Psoas muscle (tissue), 8 donors: Measurements from ENCODE around the gene NTRK3. TPM values are rescaled to one million over a fixed set of nuclear protein-coding genes. Genes with fewer than 3 reads are reported as not detected.
A peak's percentile ranks its signal among the peaks of the same experiment; 100 is the strongest.

Experiments used
- ATAC-seq, 4 donors: fragments of 200-7000 bp; cut with Tn5 transposase; one replicate each; pipeline ENCODE4 v1.9.1; 2020; ENCODE audit warnings: moderate library complexity in 3 of 4, mild to moderate bottlenecking in 2 of 4
- DNase-seq, 2 donors: peaks; one replicate each; pipeline ENCODE4 v3.0.0-alpha.2; 2020
- H3K27ac ChIP-seq: fragments of 200-600 bp; one replicate; pipeline ENCODE4 v1.8.0; 2022
- H3K27me3 ChIP-seq, 3 donors: fragments of 200-600 bp in 1 of 3; one replicate each; pipeline versions ENCODE4 v1.6.1 to v1.8.0; 2013 to 2022; ENCODE audit warnings: low read length in 2 of 3, mild to moderate bottlenecking in 2 of 3, moderate library complexity in 1 of 3; ENCODE audit not compliant: insufficient read depth in 3 of 3
- H3K36me3 ChIP-seq, 2 donors: fragments of 200-600 bp in 1 of 2; one replicate each; pipeline versions ENCODE4 v1.6.1 to v1.8.0; 2013 to 2022; ENCODE audit warnings: low read depth in 1 of 2, mild to moderate bottlenecking in 1 of 2, moderate library complexity in 1 of 2; ENCODE audit not compliant: insufficient read depth in 1 of 2
- H3K4me1 ChIP-seq: fragments of 200-600 bp; one replicate; pipeline ENCODE4 v1.8.0; 2022
- H3K4me3 ChIP-seq: fragments of 200-600 bp; one replicate; pipeline ENCODE4 v1.8.0; 2022; ENCODE audit warnings: mild to moderate bottlenecking
- H3K9me3 ChIP-seq: fragments of 200-600 bp; one replicate; pipeline ENCODE4 v1.8.0; 2022
- CTCF ChIP-seq: fragments of 200-600 bp; IDR thresholded peaks from one replicate; pipeline ENCODE4 v1.8.0; 2022; ENCODE audit warnings: antibody characterized with exemption
- WGBS, 3 donors: extraction: QIAGEN DNeasy Blood & Tissue Kit; methylation state at CpG; one replicate each; pipeline versions ENCODE4 v1.1.6 to v1.1.7; 2013; 5-methylcytosine and 5-hydroxymethylcytosine counted together
- intact Hi-C, 2 donors: fragments of 100-400 bp; cut with DNase I; formaldehyde crosslinking; loops; one replicate each; pipeline versions ENCODE4 v1.11.0 to v1.14.2; 2022
- polyA plus RNA-seq, 3 donors: library from polyadenylated mRNA; stranded (reverse); fragments of 200-250 nt; gene quantifications; one replicate each; pipeline ENCODE4 v1.2.3, GENCODE V29; 2013
- total RNA-seq, 4 donors: library from RNA; stranded (reverse); fragmentation: NEBNext Ultra II Directional in 2 of 4; extraction: Animal tissue kit (Norgen Biotek cat#: 25700) in 2 of 4; gene quantifications; one replicate each; pipeline versions ENCODE4 v1.2.1 to v1.2.4, GENCODE V29; 2021 to 2023
- donor health status: healthy with polysubstance abuse.
- donor health status: DM: no; HTN: no; CAD: no; lungs with moderate emphysema.
- donor health status: Bipolar disorder and iron deficiency.
- donor health status: healthy.
- donor health status: DM: yes; HTN: yes; CAD: no.
- donor health status: DM: no; HTN: no; CAD: no.
- donor health status: DM: no; HTN: no; CAD: no.
- donor health status: DM: yes; HTN: yes; CAD: no.

NTRK3 gene
- total and polyA plus RNA-seq, 7 donors, result 0.17 to 1.7 (median 0.57) TPM

- H3K4me1 ChIP-seq, result no peaks in the 10 kb centered on the region
- DNase-seq (no peak), ATAC-seq (peak in 1 of 4 donors; percentile 53)
- no peaks in the 10 kb centered on the region for H3K36me3 ChIP-seq
- H3K27me3 ChIP-seq, result no peaks in the 10 kb centered on the region
- no peak for TF ChIP-seq CTCF
- WGBS, 3 donors, result 12 to 15% (median 13%) methylated on average over 15 of the region's 15 CpGs
- no peaks in the 10 kb centered on the region for H3K9me3 ChIP-seq
- intact Hi-C loops, result no loop called here
- H3K27ac ChIP-seq, result no peak overlapping the region
- no peak overlapping the region for H3K4me3 ChIP-seq
Measured at GRCh38 chr15:88284318-88284998, 27.9 kb upstream of the NTRK3 start.

- Histone ChIP-seq H3K9me3 (no peaks in the 10 kb centered on the region), H3K27ac (no peak overlapping the region), H3K36me3 (no peaks in the 10 kb centered on the region), H3K4me3 (no peak overlapping the region), H3K4me1 (no peaks in the 10 kb centered on the region), H3K27me3 (no peaks in the 10 kb centered on the region)
- 35 to 42% (median 39%) methylated on average over 5 of the region's 5 CpGs for WGBS, 3 donors
- intact Hi-C loops, result no loop called here
- ATAC-seq (no peak), DNase-seq (no peak)
- TF ChIP-seq CTCF, result no peak
Measured at GRCh38 chr15:88282614-88283013, 26.1 kb upstream of the NTRK3 start.

- no peaks in the 10 kb centered on the region for H3K4me1 ChIP-seq
- 58 to 59% (median 59%) methylated on average over 16 of the region's 16 CpGs for WGBS, 3 donors
- H3K36me3 ChIP-seq, result no peaks in the 10 kb centered on the region
- intact Hi-C loops, result loop anchor here in 1 of 2 donors (10.0 kb wide), 1 partner anchor 1362 kb away; no protein-coding TSS in a partner anchor
- H3K4me3 ChIP-seq, result no peak overlapping the region
- H3K27me3 ChIP-seq, result no peaks in the 10 kb centered on the region
- no peaks in the 10 kb centered on the region for H3K9me3 ChIP-seq
- no peak for ATAC-seq
- H3K27ac ChIP-seq, result no peak overlapping the region
- TF ChIP-seq CTCF, result no peak
- DNase-seq, result no peak
Measured at GRCh38 chr15:88276821-88277410, 20.4 kb upstream of the NTRK3 start.

GRCh38 chr15:88275804-88276203, 19.3 kb upstream of the NTRK3 start:
- no peaks in the 10 kb centered on the region for H3K27me3 ChIP-seq
- DNase-seq, result no peak
- H3K4me1 ChIP-seq, result no peaks in the 10 kb centered on the region
- intact Hi-C loops, result loop anchor here in 1 of 2 donors (10.0 kb wide), 1 partner anchor 1361 kb away; no protein-coding TSS in a partner anchor
- H3K9me3 ChIP-seq, result no peaks in the 10 kb centered on the region
- no peaks in the 10 kb centered on the region for H3K36me3 ChIP-seq
- 81 to 86% (median 82%) methylated on average over 10 of the region's 10 CpGs for WGBS, 3 donors
- ATAC-seq, result no peak
- no peak overlapping the region for H3K4me3 ChIP-seq
- H3K27ac ChIP-seq, result no peak overlapping the region
- TF ChIP-seq CTCF, result no peak
